ENCODE results near the gene PNKD.

The PNKD gene, protein sequence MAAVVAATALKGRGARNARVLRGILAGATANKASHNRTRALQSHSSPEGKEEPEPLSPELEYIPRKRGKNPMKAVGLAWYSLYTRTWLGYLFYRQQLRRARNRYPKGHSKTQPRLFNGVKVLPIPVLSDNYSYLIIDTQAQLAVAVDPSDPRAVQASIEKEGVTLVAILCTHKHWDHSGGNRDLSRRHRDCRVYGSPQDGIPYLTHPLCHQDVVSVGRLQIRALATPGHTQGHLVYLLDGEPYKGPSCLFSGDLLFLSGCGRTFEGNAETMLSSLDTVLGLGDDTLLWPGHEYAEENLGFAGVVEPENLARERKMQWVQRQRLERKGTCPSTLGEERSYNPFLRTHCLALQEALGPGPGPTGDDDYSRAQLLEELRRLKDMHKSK

DNA sequence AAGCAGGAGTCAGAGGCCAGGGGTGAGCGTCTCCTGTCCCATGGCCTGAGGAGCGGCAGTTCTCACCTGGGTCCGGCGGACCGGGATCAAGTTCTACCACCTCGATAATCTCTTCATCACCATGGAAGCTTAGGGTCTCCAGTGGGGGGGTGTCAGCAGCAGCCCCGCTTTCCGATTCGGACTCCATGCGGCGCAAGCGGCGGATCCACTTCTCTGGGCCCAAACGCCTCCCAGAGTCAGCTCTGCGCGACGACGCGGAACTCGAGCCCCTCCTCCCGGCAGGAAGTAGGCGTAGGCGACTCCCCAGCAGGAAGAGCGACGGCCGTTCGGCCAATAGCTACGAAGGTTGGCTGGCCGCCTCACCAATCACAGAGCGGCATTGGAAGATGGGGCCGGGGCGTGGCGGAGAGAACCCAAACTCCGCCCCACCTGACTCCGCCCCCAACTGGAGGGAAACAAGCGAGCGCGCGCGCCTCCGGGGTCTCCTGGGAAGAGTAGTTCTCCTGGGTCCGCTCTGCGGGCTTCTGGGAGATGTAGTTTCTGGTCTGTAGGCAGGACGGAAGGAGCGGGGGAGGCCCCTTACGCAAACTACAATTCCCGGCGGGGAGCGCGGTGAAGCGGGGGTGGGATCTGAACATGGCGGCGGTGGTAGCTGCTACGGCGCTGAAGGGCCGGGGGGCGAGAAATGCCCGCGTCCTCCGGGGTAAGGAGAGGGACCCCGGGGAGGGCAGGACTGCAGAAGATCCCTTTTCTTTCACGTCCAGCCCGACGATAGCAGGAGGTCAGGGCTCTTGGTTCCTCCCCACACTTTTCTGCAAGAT, at the start of gene PNKD, which contains the start of gene AAMP:
PNKD (plus strand) TSS at position 620 of the 821 bp plus-strand sequence; CDS start at position 637, 17 bp downstream.
AAMP (minus strand) TSS at position 238 of the 821 bp plus-strand sequence; CDS start at position 187, 51 bp downstream.
- peaks cover 43% of the 10 kb centered on the region for H3K36me3 ChIP-seq (ENCODE audit: control insufficient read depth, insufficient read depth, low read length)

DNA sequence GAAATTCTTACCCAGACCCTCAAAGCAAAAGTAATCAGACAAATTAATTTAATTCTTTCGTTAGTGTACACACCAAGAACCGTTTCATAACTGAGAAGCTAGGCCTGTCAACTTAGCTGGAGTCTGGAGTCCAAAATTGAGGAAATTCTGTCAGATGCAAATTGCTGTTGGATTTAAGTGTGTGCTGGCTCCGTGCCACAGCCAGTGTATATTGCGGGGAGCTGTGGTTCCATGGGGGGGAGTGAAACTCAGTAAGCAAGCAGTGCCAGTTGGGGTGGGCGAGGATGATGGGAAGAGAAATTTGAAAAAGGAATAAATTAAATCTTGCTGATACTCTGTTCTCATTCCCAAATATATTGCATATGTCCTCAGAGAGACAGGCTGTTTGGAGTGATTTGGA, 49.3 kb upstream of the PNKD start:
- Histone ChIP-seq H3K9me3 (ENCODE audit: control insufficient read depth, insufficient read depth, low read depth, low read length) (no peaks in the 10 kb centered on the region), H3K4me3 (ENCODE audit: low read depth, low read length) (no peak overlapping the region), H3K27ac (ENCODE audit: low read depth, low read length) (no peak overlapping the region), H3K9ac (ENCODE audit: low read length) (no peak overlapping the region), H3K36me3 (ENCODE audit: control insufficient read depth, insufficient read depth, low read length) (peaks cover 43% of the 10 kb centered on the region), H3K4me1 (ENCODE audit: control insufficient read depth, insufficient read depth, low read length) (peaks cover 21% of the 10 kb centered on the region), H3K27me3 (ENCODE audit: control insufficient read depth, insufficient read depth, low read length) (no peaks in the 10 kb centered on the region)

More for the DNA sequence above, at the start of gene PNKD, which contains the start of gene AAMP:
- Histone ChIP-seq H3K9ac (ENCODE audit: low read length) (peak within 1 kb of the TSS; percentile 83), H3K27me3 (ENCODE audit: control insufficient read depth, insufficient read depth, low read length) (no peaks in the 10 kb centered on the region), H3K4me1 (ENCODE audit: control insufficient read depth, insufficient read depth, low read length) (peaks cover 9% of the 10 kb centered on the region), H3K4me3 (ENCODE audit: low read depth, low read length) (peak within 1 kb of the TSS; percentile 91), H3K9me3 (ENCODE audit: control insufficient read depth, insufficient read depth, low read depth, low read length) (no peaks in the 10 kb centered on the region), H3K27ac (ENCODE audit: low read depth, low read length) (no peak within 1 kb of the TSS)

DNA sequence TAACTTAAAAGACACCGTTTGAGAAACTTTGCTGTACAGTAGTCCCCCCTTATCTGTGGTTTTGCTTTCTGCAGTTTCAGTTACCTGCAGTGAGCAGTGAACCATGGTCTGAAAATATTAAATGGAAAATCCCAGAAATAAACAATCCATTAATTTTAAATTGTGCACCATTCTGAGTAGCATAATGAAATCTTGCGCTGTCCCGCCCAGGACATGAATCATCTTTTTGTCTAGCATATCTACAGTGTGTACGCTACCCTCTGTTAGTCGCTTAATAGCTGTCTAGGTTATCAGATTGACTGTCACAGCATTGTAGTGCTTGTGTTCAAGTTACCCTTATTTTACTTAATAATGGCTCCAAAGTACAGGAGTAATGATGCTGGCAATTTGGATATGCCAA, 47.3 kb upstream of the PNKD start:
- H3K4me3 ChIP-seq (ENCODE audit: low read depth, low read length), result no peak overlapping the region
- H3K9ac ChIP-seq (ENCODE audit: low read length), result no peak overlapping the region
- no peaks in the 10 kb centered on the region for H3K9me3 ChIP-seq (ENCODE audit: control insufficient read depth, insufficient read depth, low read depth, low read length)
- no peak overlapping the region for H3K27ac ChIP-seq (ENCODE audit: low read depth, low read length)
- H3K36me3 ChIP-seq (ENCODE audit: control insufficient read depth, insufficient read depth, low read length), result peaks cover 60% of the 10 kb centered on the region
- peaks cover 19% of the 10 kb centered on the region for H3K4me1 ChIP-seq (ENCODE audit: control insufficient read depth, insufficient read depth, low read length)
- no peaks in the 10 kb centered on the region for H3K27me3 ChIP-seq (ENCODE audit: control insufficient read depth, insufficient read depth, low read length)

DNA sequence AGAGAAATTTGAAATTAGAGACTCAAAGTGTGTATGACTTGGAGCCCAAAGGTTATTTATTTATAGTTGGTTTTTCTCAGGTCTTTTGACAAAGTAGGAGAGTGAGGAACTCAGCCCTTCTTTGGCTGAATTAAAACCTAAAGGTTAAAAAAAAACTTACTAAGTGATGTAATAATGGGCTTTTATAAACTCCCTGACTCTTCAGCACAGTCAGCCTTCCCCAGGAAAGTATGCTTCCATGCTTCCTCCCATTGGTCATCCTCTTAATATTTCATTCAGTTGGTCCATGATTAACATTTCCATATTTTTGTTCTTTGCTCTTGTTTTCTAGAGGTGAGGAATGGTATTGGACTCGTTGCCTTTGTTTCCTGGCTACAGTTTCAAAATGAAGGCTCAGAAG, 46.1 kb upstream of the PNKD start:
- Histone ChIP-seq H3K27me3 (ENCODE audit: control insufficient read depth, insufficient read depth, low read length) (no peaks in the 10 kb centered on the region), H3K9ac (ENCODE audit: low read length) (no peak overlapping the region), H3K9me3 (ENCODE audit: control insufficient read depth, insufficient read depth, low read depth, low read length) (no peaks in the 10 kb centered on the region), H3K27ac (ENCODE audit: low read depth, low read length) (no peak overlapping the region), H3K36me3 (ENCODE audit: control insufficient read depth, insufficient read depth, low read length) (peaks cover 71% of the 10 kb centered on the region), H3K4me3 (ENCODE audit: low read depth, low read length) (no peak overlapping the region), H3K4me1 (ENCODE audit: control insufficient read depth, insufficient read depth, low read length) (peaks cover 9% of the 10 kb centered on the region)

DNA sequence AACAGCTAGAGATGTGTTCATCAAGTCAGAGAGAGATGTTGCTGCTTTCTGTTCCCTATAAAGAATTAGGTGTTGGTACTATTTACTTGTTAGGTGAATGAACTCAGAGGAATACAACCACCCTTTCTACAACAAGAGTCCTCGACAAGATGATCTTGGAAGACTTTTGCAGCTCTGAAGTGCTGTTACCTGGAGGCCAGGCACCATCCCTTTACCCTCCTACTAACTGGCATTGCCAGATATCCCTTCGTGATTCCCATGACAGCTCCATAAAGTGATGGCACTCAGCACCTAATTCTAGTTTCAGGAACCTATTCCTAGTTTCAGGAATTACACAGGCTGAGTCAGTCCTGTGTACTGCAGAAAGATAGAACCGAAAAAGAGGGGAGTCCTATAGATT, 43.4 kb upstream of the PNKD start:
- Histone ChIP-seq H3K4me1 (ENCODE audit: control insufficient read depth, insufficient read depth, low read length) (no peaks in the 10 kb centered on the region; the same call in 1 of the 2 replicates), H3K4me3 (ENCODE audit: low read depth, low read length) (no peak overlapping the region), H3K36me3 (ENCODE audit: control insufficient read depth, insufficient read depth, low read length) (peaks cover 88% of the 10 kb centered on the region), H3K27ac (ENCODE audit: low read depth, low read length) (no peak overlapping the region), H3K27me3 (ENCODE audit: control insufficient read depth, insufficient read depth, low read length) (no peaks in the 10 kb centered on the region), H3K9ac (ENCODE audit: low read length) (no peak overlapping the region), H3K9me3 (ENCODE audit: control insufficient read depth, insufficient read depth, low read depth, low read length) (no peaks in the 10 kb centered on the region)

DNA sequence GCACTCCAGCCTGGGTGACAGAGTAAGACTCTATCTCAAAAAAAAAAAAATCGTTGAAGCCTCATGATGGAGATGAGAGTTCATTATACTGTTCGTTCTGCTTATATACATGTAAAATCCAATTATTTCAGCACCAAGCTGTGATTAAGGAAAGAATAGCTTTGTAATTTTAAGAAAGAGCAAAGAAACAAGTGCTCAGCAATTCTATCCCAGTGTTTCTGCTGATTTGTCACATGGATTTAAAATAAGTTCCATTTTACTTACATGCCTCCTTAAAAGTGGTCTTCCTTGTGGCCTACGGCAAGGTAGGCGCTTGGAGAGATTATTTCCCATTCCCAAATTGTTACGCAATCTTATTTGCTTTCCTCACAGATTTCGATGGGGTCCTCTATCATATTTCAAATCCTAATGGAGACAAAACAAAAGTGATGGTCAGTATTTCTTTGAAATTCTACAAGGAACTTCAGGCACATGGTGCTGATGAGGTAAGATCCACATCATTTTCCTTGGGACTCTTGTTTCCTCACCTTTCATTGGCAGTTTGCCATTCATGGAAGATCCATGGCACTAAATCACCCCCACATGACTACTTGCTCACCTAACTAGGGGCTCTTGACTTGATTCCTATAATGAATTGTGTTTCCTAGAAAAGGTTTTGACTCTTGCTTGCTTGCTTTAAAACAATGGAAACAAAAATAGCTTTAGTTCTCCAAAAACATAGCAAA, 41.8 kb upstream of the PNKD start:
- H3K4me1 ChIP-seq (ENCODE audit: control insufficient read depth, insufficient read depth, low read length), result no peaks in the 10 kb centered on the region
- H3K9ac ChIP-seq (ENCODE audit: low read length), result no peak overlapping the region
- no peak overlapping the region for H3K27ac ChIP-seq (ENCODE audit: low read depth, low read length)
- H3K9me3 ChIP-seq (ENCODE audit: control insufficient read depth, insufficient read depth, low read depth, low read length), result no peaks in the 10 kb centered on the region
- H3K36me3 ChIP-seq (ENCODE audit: control insufficient read depth, insufficient read depth, low read length), result peaks cover 88% of the 10 kb centered on the region
- H3K4me3 ChIP-seq (ENCODE audit: low read depth, low read length), result no peak overlapping the region
- H3K27me3 ChIP-seq (ENCODE audit: control insufficient read depth, insufficient read depth, low read length), result no peaks in the 10 kb centered on the region

DNA sequence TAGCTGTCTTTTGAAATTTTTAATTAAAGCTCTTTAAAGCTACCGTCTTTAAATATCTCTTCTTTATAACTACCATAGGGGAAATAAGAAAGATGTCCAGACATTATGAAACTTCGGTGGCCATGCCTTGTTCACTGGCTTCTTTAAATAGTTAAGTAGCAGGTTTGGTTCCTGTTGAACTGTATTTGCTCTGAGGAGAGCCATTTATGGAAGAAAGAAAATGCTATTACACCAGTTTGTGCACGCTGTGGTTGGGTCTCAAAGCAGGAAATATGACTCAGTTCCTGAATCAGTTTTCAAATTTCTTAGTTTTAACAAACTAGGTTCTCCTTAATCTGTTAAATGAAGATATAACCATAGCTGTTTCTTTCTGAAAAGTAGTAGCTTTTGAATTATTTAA, 41.1 kb upstream of the PNKD start:
- Histone ChIP-seq H3K27ac (ENCODE audit: low read depth, low read length) (no peak overlapping the region), H3K4me1 (ENCODE audit: control insufficient read depth, insufficient read depth, low read length) (no peaks in the 10 kb centered on the region), H3K36me3 (ENCODE audit: control insufficient read depth, insufficient read depth, low read length) (peaks cover 88% of the 10 kb centered on the region), H3K9ac (ENCODE audit: low read length) (no peak overlapping the region), H3K27me3 (ENCODE audit: control insufficient read depth, insufficient read depth, low read length) (no peaks in the 10 kb centered on the region), H3K9me3 (ENCODE audit: control insufficient read depth, insufficient read depth, low read depth, low read length) (no peaks in the 10 kb centered on the region), H3K4me3 (ENCODE audit: low read depth, low read length) (no peak overlapping the region)

DNA sequence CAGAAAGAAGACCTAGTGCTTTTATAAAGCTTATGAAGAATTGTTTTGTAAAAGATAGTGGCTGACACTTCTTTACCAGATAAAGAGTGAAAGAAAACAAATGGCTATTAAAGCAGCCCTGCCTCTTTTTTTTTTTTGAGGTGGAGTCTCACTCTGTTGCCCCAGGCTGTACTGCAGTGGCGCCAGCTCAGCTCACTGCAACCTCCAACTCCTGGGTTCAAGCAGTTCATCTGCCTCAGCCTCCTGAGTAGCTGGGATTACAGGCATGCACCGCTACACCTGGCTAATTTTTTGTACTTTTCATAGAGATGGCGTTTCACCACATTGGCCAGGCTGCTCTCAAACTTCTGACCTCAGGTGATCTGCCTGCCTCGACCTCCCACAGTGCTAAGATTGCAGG, 40.5 kb upstream of the PNKD start:
- peaks cover 88% of the 10 kb centered on the region for H3K36me3 ChIP-seq (ENCODE audit: control insufficient read depth, insufficient read depth, low read length)
- H3K27me3 ChIP-seq (ENCODE audit: control insufficient read depth, insufficient read depth, low read length), result no peaks in the 10 kb centered on the region
- no peak overlapping the region for H3K4me3 ChIP-seq (ENCODE audit: low read depth, low read length)
- no peaks in the 10 kb centered on the region for H3K9me3 ChIP-seq (ENCODE audit: control insufficient read depth, insufficient read depth, low read depth, low read length)
- no peak overlapping the region for H3K9ac ChIP-seq (ENCODE audit: low read length)
- H3K4me1 ChIP-seq (ENCODE audit: control insufficient read depth, insufficient read depth, low read length), result no peaks in the 10 kb centered on the region
- no peak overlapping the region for H3K27ac ChIP-seq (ENCODE audit: low read depth, low read length)

DNA sequence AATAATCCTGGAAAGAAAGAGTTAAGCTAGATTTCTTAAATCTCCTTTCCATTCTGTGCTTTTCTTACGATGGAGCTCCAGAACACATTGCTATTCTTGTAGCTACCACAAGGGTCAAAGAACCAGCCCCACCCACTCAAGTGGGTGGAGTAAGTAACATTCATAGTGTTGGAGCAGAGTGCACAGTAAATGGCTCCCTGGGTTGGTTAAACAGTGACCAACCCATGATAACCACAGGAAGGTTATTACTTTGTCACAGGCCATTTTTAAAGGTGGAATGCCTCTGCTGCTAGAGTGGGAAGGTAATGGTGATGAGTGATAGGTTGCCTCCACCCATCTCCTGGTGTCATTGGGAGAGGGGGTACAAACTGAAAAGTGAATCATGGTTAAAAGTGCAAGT, 39.4 kb upstream of the PNKD start:
- H3K27me3 ChIP-seq (ENCODE audit: control insufficient read depth, insufficient read depth, low read length), result no peaks in the 10 kb centered on the region
- H3K36me3 ChIP-seq (ENCODE audit: control insufficient read depth, insufficient read depth, low read length), result peaks cover 88% of the 10 kb centered on the region
- H3K27ac ChIP-seq (ENCODE audit: low read depth, low read length), result no peak overlapping the region
- H3K9me3 ChIP-seq (ENCODE audit: control insufficient read depth, insufficient read depth, low read depth, low read length), result no peaks in the 10 kb centered on the region
- no peaks in the 10 kb centered on the region for H3K4me1 ChIP-seq (ENCODE audit: control insufficient read depth, insufficient read depth, low read length)
- no peak overlapping the region for H3K4me3 ChIP-seq (ENCODE audit: low read depth, low read length)
- no peak overlapping the region for H3K9ac ChIP-seq (ENCODE audit: low read length)

DNA sequence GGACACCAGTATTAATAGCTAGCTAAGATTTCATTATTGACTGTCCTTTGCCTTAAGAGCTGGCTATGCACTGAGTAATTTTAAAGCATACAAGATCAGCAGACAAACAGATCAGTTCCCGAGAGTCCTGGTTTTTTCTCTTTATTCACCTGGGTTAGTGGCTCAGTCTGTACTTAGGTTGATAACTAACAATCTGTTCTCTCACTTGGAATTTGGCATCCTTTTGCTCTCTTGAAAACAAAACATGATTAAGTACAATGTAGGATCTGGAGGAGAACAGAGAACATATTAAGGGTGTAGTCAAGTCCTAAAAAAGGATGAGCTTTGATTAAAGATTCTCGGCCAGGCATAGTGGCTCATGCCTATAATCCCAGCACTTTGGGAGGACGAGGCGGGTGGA, 36.8 kb upstream of the PNKD start:
- Histone ChIP-seq H3K4me3 (ENCODE audit: low read depth, low read length) (no peak overlapping the region), H3K27ac (ENCODE audit: low read depth, low read length) (no peak overlapping the region), H3K4me1 (ENCODE audit: control insufficient read depth, insufficient read depth, low read length) (no peaks in the 10 kb centered on the region), H3K9me3 (ENCODE audit: control insufficient read depth, insufficient read depth, low read depth, low read length) (no peaks in the 10 kb centered on the region), H3K36me3 (ENCODE audit: control insufficient read depth, insufficient read depth, low read length) (peaks cover 90% of the 10 kb centered on the region), H3K27me3 (ENCODE audit: control insufficient read depth, insufficient read depth, low read length) (no peaks in the 10 kb centered on the region), H3K9ac (ENCODE audit: low read length) (no peak overlapping the region)
